Tibial artery (tissue), 4 donors: Measurements from ENCODE around the gene LIN9.

Source experiments
- DNase-seq, 2 donors: peaks; one replicate each; pipeline ENCODE4 v3.0.0-alpha.2; 2019
- H3K27ac ChIP-seq, 2 donors: fragments of 200-600 bp; sonication (generic) in 1 of 2; 1 replicate in 1 of 2; 2 replicates in 1 of 2; pipeline ENCODE4 v1.5.1; 2018 to 2019; ENCODE audit warnings: mild to moderate bottlenecking in 1 of 2
- H3K27me3 ChIP-seq, 2 donors: fragments of 200-600 bp; sonication (generic) in 1 of 2; one replicate each; pipeline versions ENCODE4 v1.5.1 to v1.6.0; 2016 to 2019
- H3K36me3 ChIP-seq, 3 donors: fragments of 200-600 bp; sonication (generic) in 2 of 3; one replicate each; pipeline ENCODE4 v1.5.1; 2016 to 2019; ENCODE audit warnings: mild to moderate bottlenecking in 2 of 3
- H3K4me1 ChIP-seq, 4 donors: fragments of 200-600 bp; sonication (generic) in 2 of 4; 1 replicate in 3 of 4; 2 replicates in 1 of 4; pipeline ENCODE4 v1.5.1; 2016 to 2019
- H3K4me3 ChIP-seq, 2 donors: fragments of 200-600 bp; sonication (generic) in 1 of 2; 1 replicate in 1 of 2; 2 replicates in 1 of 2; pipeline ENCODE4 v1.5.1; 2018 to 2019; ENCODE audit warnings: mild to moderate bottlenecking in 2 of 2
- H3K9me3 ChIP-seq, 3 donors: fragments of 200-600 bp; sonication (generic) in 1 of 3; one replicate each; pipeline ENCODE4 v1.5.1; 2016 to 2019
- intact Hi-C: fragments of 100-400 bp; cut with DNase I; formaldehyde crosslinking; loops from one replicate; pipeline ENCODE4 v1.15.0; 2023; ENCODE audit warnings: low total_unique reads
- TF ChIP-seq, protein P1 (sequence below), 2 experiments: fragments of 200-600 bp in 1 of 2; fragments of 450-650 bp in 1 of 2; IDR thresholded peaks; one replicate each; pipeline ENCODE4 v1.5.1; 2017 to 2019; ENCODE audit warnings: antibody characterized with exemption in 2 of 2, mild to moderate bottlenecking in 1 of 2, moderate library complexity in 1 of 2

Gene LIN9

GRCh38 chr1:226181996-226182714, 126.8 kb downstream of the LIN9 start:
- Histone ChIP-seq H3K9me3 (no peaks in the 10 kb centered on the region), H3K4me3 (no peak overlapping the region), H3K36me3 (peaks cover 0 to 4% (median 4%) of the 10 kb centered on the region in 3 donors), H3K27ac (peak overlapping the region in 1 of 2 donors; percentile 52), H3K27me3 (no peaks in the 10 kb centered on the region), H3K4me1 (peaks cover 0 to 63% (median 29%) of the 10 kb centered on the region in 4 donors)
- DNase-seq, result peak; percentile 49 to 68
- TF ChIP-seq, protein P1, sequence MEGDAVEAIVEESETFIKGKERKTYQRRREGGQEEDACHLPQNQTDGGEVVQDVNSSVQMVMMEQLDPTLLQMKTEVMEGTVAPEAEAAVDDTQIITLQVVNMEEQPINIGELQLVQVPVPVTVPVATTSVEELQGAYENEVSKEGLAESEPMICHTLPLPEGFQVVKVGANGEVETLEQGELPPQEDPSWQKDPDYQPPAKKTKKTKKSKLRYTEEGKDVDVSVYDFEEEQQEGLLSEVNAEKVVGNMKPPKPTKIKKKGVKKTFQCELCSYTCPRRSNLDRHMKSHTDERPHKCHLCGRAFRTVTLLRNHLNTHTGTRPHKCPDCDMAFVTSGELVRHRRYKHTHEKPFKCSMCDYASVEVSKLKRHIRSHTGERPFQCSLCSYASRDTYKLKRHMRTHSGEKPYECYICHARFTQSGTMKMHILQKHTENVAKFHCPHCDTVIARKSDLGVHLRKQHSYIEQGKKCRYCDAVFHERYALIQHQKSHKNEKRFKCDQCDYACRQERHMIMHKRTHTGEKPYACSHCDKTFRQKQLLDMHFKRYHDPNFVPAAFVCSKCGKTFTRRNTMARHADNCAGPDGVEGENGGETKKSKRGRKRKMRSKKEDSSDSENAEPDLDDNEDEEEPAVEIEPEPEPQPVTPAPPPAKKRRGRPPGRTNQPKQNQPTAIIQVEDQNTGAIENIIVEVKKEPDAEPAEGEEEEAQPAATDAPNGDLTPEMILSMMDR (IDR thresholded peaks at IDR 0.05), result peak in 1 of 2 experiments; percentile 24
- intact Hi-C loops, result loop anchor here (10.0 kb wide), 1 partner anchor 117 kb away; the partner anchor contains the start of gene H3-3A
